ENCODE data around the gene KRT17. TPM values are rescaled to one million over a fixed set of nuclear protein-coding genes. Genes with fewer than 3 reads are reported as not detected.

KRT17 gene
- total and polyA plus RNA-seq, 10 of the 15 experiments (the other 5 are each of a cell fraction or from before 2014, with no cell fraction given), result 0.47 to 30.0 (median 2.5) TPM

DNA sequence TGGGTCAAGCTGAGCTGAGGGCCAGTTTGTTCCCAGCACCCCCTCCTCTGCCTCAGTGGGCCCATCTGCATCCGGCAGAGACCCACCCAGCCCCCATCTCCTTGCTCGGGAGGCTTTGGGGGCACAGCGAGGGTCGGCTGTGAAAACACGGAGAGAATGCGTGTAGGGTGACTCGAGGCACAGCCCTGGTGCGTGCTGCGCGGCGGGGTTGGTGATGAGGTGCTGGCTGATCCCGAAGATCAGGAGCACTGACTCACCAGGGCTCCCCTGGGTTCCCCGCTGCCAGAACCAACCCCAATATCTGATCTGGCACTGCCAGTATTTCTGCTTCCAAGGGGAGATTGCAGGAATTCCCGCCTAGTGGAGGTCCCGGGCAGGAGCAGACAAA lies 7.5 kb upstream of the KRT17 start:
- RAD21 ChIA-PET (ENCODE audit: unreplicated experiment), result no interaction called here
- Histone ChIP-seq H3K36me3 (ENCODE audit: control insufficient read depth in 2 of 2, insufficient read depth in 2 of 2, low read length in 1 of 2) (no peaks in the 10 kb centered on the region), H3K4me1 (ENCODE audit: control insufficient read depth, insufficient read depth, low read length) (no peaks in the 10 kb centered on the region), H3K9ac (ENCODE audit: control insufficient read depth, insufficient read depth, low read length) (no peak overlapping the region), H2AFZ (ENCODE audit: control insufficient read depth, low read depth, low read length) (no peak overlapping the region), H3K4me2 (ENCODE audit: control insufficient read depth, insufficient read depth) (no peak overlapping the region), H4K20me1 (ENCODE audit: control insufficient read depth, insufficient read depth) (no peaks in the 10 kb centered on the region), H3K27me3 (replicated peaks in 1 of 2; ENCODE audit: control insufficient read depth in 2 of 2, insufficient read depth in 2 of 2, low read length in 1 of 2) (no peaks in the 10 kb centered on the region; a peak in 1 of 4 replicates), H3K79me2 (ENCODE audit: control insufficient read depth, insufficient read depth, low read length) (no peaks in the 10 kb centered on the region), H3K4me3 (no peak overlapping the region), H3K9me3 (replicated peaks; ENCODE audit: control insufficient read depth, insufficient read depth, low read length) (no peaks in the 10 kb centered on the region), H3K27ac (ENCODE audit: control insufficient read depth, insufficient read depth) (no peak overlapping the region)
- TF ChIP-seq, protein P1, sequence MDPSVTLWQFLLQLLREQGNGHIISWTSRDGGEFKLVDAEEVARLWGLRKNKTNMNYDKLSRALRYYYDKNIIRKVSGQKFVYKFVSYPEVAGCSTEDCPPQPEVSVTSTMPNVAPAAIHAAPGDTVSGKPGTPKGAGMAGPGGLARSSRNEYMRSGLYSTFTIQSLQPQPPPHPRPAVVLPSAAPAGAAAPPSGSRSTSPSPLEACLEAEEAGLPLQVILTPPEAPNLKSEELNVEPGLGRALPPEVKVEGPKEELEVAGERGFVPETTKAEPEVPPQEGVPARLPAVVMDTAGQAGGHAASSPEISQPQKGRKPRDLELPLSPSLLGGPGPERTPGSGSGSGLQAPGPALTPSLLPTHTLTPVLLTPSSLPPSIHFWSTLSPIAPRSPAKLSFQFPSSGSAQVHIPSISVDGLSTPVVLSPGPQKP (IDR thresholded peaks at IDR 0.05; ENCODE audit: low read depth, low read length), result no peak
- TF ChIP-seq, protein P2, sequence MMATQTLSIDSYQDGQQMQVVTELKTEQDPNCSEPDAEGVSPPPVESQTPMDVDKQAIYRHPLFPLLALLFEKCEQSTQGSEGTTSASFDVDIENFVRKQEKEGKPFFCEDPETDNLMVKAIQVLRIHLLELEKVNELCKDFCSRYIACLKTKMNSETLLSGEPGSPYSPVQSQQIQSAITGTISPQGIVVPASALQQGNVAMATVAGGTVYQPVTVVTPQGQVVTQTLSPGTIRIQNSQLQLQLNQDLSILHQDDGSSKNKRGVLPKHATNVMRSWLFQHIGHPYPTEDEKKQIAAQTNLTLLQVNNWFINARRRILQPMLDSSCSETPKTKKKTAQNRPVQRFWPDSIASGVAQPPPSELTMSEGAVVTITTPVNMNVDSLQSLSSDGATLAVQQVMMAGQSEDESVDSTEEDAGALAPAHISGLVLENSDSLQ (IDR thresholded peaks at IDR 0.05), result no peak
- no peak for TF ChIP-seq SMC3 (IDR thresholded peaks at IDR 0.05; ENCODE audit: borderline replicate concordance, low read length)
- no peak for TF ChIP-seq NR2F1 (conservative IDR thresholded peaks at IDR 0.05)
- no peak for TF ChIP-seq GATAD2B (conservative IDR thresholded peaks at IDR 0.05; ENCODE audit: low read depth)
- no peak for TF ChIP-seq SP1 (IDR thresholded peaks at IDR 0.05; ENCODE audit: low read depth, low read length)
- no peak for TF ChIP-seq MEF2A (IDR thresholded peaks at IDR 0.05; ENCODE audit: insufficient read depth, low read depth, low read length)
- TF ChIP-seq, protein P3, sequence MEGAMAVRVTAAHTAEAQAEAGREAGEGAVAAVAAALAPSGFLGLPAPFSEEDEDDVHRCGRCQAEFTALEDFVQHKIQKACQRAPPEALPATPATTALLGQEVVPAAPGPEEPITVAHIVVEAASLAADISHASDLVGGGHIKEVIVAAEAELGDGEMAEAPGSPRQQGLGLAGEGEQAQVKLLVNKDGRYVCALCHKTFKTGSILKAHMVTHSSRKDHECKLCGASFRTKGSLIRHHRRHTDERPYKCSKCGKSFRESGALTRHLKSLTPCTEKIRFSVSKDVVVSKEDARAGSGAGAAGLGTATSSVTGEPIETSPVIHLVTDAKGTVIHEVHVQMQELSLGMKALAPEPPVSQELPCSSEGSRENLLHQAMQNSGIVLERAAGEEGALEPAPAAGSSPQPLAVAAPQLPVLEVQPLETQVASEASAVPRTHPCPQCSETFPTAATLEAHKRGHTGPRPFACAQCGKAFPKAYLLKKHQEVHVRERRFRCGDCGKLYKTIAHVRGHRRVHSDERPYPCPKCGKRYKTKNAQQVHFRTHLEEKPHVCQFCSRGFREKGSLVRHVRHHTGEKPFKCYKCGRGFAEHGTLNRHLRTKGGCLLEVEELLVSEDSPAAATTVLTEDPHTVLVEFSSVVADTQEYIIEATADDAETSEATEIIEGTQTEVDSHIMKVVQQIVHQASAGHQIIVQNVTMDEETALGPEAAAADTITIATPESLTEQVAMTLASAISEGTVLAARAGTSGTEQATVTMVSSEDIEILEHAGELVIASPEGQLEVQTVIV (IDR thresholded peaks at IDR 0.05; ENCODE audit: borderline replicate concordance, partially characterized antibody), result no peak
- TF ChIP-seq YBX1 (IDR thresholded peaks at IDR 0.05), result no peak
- no peak for TF ChIP-seq PAX8 (IDR thresholded peaks at IDR 0.05)
- TF ChIP-seq SMAD5 (IDR thresholded peaks at IDR 0.05; ENCODE audit: low read depth), result no peak
- TF ChIP-seq NFYA (IDR thresholded peaks at IDR 0.05; ENCODE audit: borderline replicate concordance, low read depth, low read length), result no peak
- TF ChIP-seq NBN (IDR thresholded peaks at IDR 0.05), result no peak
- TF ChIP-seq POU2F2 (IDR thresholded peaks at IDR 0.05; ENCODE audit: borderline replicate concordance, low read depth, low read length), result no peak
- no peak for TF ChIP-seq ZBED1 (IDR thresholded peaks at IDR 0.05; ENCODE audit: borderline replicate concordance)
- TF ChIP-seq, protein P4, sequence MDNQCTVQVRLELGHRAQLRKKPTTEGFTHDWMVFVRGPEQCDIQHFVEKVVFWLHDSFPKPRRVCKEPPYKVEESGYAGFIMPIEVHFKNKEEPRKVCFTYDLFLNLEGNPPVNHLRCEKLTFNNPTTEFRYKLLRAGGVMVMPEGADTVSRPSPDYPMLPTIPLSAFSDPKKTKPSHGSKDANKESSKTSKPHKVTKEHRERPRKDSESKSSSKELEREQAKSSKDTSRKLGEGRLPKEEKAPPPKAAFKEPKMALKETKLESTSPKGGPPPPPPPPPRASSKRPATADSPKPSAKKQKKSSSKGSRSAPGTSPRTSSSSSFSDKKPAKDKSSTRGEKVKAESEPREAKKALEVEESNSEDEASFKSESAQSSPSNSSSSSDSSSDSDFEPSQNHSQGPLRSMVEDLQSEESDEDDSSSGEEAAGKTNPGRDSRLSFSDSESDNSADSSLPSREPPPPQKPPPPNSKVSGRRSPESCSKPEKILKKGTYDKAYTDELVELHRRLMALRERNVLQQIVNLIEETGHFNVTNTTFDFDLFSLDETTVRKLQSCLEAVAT (IDR thresholded peaks at IDR 0.05), result no peak
- TF ChIP-seq BMI1 (IDR thresholded peaks at IDR 0.05; ENCODE audit: borderline replicate concordance), result no peak
- TF ChIP-seq MXI1 (IDR thresholded peaks at IDR 0.05; ENCODE audit: low read depth, low read length), result no peak
- no peak for ATAC-seq
- WGBS (ENCODE audit: insufficient coverage, insufficient replicate concordance, low lambda C conversion rate, missing lambda C conversion rate), result 62% methylated on average over 15 of the region's 15 CpGs
- POLR2A ChIA-PET, result no interaction called here
- in situ Hi-C loops (cut with MboI), result no loop called here
- no TSS peak for BruUV-seq (replicated peaks)
- CTCF ChIA-PET, result no interaction called here
- no peak for FAIRE-seq
- SMC1A ChIA-PET (ENCODE audit: uncharacterized antibody, unreplicated experiment), result no interaction called here
- intact Hi-C loops (cut with micrococcal nuclease; ENCODE audit: unreplicated experiment), result no loop called here
- no peak for DNase-seq (ENCODE audit: low read depth, low spot score)
